SK-N-MC (cell line): Measurements from ENCODE around the gene GNAT3.

Source experiments
- EZH2 ChIP-seq: fragments of 200-600 bp; sonication (generic); IDR thresholded peaks from one replicate; pipeline ENCODE4 v1.6.1; 2017; ENCODE audit warnings: antibody characterized with exemption
- FOXP2 ChIP-seq: optimal IDR thresholded peaks from 2 replicates; pipeline ENCODE3; 2011; ENCODE audit warnings: mild to moderate bottlenecking, moderate library complexity; ENCODE audit not compliant: insufficient read depth; ENCODE audit errors: extremely low read length, control extremely low read depth
- POLR2AphosphoS5 ChIP-seq: IDR thresholded peaks from 2 replicates; pipeline ENCODE4 v1.6.1; 2012; ENCODE audit warnings: mild to moderate bottlenecking, low read depth, low read length, borderline replicate concordance

GRCh38 chr7:80440883-80441282, 71.0 kb downstream of the GNAT3 start:
- TF ChIP-seq EZH2 (no peak), POLR2AphosphoS5 (no peak), FOXP2 (no peak)
